HG03045 (cell line): ENCODE measurements around the gene STX4.
A peak's percentile ranks its signal among the peaks of the same experiment; 100 is the strongest.

ENCODE experiments used
- ATAC-seq: cut with Tn5 transposase; IDR thresholded peaks from one replicate; pipeline ENCODE4 v1.9.1; 2021; ENCODE audit warnings: mild to moderate bottlenecking, moderate library complexity; ENCODE audit not compliant: unreplicated experiment

The STX4 gene

GRCh38 chr16:31061813-31062440 lies 28.6 kb downstream of the STX4 start:
- ATAC-seq: no peak

- ATAC-seq: no peak
These were observed 30.1 kb downstream of the STX4 start for GRCh38 chr16:31063495-31063842.

- ATAC-seq: no peak
These were observed 30.7 kb downstream of the STX4 start for GRCh38 chr16:31063843-31064611.

- no peak for ATAC-seq
These were observed 31.6 kb downstream of the STX4 start for GRCh38 chr16:31064882-31065461.

GRCh38 chr16:31067342-31067741 lies 34.0 kb downstream of the STX4 start:
- no peak for ATAC-seq

- no peak for ATAC-seq
These were observed 38.5 kb downstream of the STX4 start for GRCh38 chr16:31071861-31072260.

- ATAC-seq: peak; percentile 0
These were observed 39.3 kb downstream of the STX4 start for GRCh38 chr16:31072540-31073141.

GRCh38 chr16:31073142-31073969 lies 40.0 kb downstream of the STX4 start:
- ATAC-seq: peak; percentile 59

- peak; percentile 69 for ATAC-seq
These were observed 40.8 kb downstream of the STX4 start, which contains the start of the genes ZNF646 and ZNF668 for GRCh38 chr16:31073970-31074813. Gene ZNF646, plus strand, starts transcription at chr16:31074422. Its CDS starts 1,903 bp downstream, at chr16:31076325. Gene ZNF668, minus strand, starts transcription at chr16:31074240. Its CDS starts 9,781 bp downstream, at chr16:31064459.

GRCh38 chr16:31074814-31075183 lies 41.4 kb downstream of the STX4 start:
- no peak for ATAC-seq

- no peak for ATAC-seq
These were observed 43.0 kb downstream of the STX4 start for GRCh38 chr16:31076319-31076718.

GRCh38 chr16:31077024-31077423 lies 43.7 kb downstream of the STX4 start:
- ATAC-seq: no peak

- no peak for ATAC-seq
These were observed 44.4 kb downstream of the STX4 start for GRCh38 chr16:31077592-31078396.

- ATAC-seq: no peak
These were observed 45.4 kb downstream of the STX4 start for GRCh38 chr16:31078597-31079341.

GRCh38 chr16:31079342-31079944 lies 46.1 kb downstream of the STX4 start:
- ATAC-seq: no peak

GRCh38 chr16:31080035-31080629 lies 46.8 kb downstream of the STX4 start:
- no peak for ATAC-seq

- ATAC-seq: no peak
These were observed 47.5 kb downstream of the STX4 start for GRCh38 chr16:31080756-31081419.
